Erythroblast (primary cell): ENCODE measurements around the gene EIF3C.
"Not testable (repeated sequence)": the region's sequence is repeated elsewhere in the genome, so short reads cannot be mapped to it uniquely, and the experiment has no call there.

Source experiments
- DNase-seq, 2 experiments: peaks; one replicate each; lab custom pipeline; 2025; lab: John Stamatoyannopoulos, UW

The EIF3C gene

GRCh38 chr16:28711220-28712083, at the start of gene EIF3C:
EIF3C (plus strand) TSS chr16:28711464; CDS start chr16:28711687, 223 bp downstream.
- not testable (repeated sequence) for DNase-seq

- not testable (repeated sequence) for DNase-seq
Observed at GRCh38 chr16:28666264-28666663, 45.0 kb upstream of the EIF3C start.

GRCh38 chr16:28667480-28667879, 43.8 kb upstream of the EIF3C start:
- not testable (repeated sequence) for DNase-seq

DNA sequence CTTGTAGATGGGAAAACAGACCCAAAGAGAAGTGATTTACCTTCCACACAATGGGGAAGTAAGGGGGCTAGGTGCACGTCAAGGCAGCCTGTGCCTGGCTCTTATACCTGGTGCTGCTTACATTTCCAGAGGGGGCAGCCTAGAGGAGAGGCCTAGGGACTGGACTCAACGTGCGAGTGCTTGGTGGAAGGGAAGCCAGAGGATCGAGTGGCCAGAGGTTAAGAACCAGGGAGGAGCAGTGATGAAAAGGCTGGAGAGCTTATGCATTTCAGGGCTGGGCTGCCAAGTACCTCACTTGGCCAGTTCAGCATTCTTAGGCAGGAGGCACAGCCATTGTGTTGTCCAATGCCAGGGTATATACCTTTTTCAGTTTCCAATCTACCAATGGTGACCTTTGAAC, 43.1 kb upstream of the EIF3C start:
- not testable (repeated sequence) for DNase-seq

DNA sequence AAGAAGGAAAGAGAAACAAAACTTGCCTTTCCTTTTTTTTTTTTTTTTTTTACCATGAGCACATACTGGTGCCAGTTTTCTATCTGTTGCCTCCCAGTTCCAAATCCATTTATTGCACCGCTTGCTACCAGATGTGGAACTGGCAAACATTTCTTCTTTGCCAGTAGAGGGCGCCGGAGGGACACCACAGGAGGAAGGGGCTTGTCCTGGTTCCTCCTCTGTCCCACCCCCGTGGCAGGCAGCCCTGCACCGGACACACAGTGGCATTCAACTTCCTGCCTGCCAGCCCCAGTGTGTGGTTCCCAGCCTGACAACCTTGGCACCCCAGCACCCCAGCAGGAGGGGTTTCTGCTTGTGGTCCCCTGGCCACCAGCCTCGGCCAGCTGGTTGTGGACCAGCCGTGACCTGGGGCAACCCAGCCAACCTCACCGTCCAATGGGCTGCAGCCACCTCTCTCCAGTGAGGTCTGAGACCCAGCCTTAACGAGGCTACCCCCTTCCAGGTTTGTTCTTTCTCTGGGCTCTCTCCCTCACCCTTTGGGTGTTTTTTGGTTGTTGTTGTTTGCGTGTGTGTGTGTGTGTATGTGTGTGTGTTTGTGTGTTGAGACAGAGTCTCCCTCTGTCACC, 22.8 kb upstream of the EIF3C start:
- DNase-seq = not testable (repeated sequence)

DNA sequence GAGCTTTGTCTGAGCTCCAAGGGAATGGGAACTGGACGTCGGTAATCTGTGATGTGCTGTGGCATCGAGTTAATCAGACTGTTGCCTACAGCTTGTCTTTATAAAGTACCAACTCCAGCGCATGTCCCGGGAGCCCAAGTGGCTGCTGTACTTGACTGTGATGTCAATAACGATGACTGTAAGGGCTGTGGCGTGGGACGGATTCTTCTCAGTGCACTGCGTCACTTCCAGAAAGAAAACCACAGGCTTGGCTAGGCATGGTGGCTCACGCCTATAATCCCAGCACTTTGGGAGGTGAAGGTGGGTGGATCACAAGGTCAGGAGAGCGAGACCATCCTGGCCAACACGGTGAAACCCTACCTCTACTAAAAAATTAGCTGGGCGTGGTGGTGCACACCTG, 21.8 kb upstream of the EIF3C start:
- DNase-seq = not testable (repeated sequence)

DNA sequence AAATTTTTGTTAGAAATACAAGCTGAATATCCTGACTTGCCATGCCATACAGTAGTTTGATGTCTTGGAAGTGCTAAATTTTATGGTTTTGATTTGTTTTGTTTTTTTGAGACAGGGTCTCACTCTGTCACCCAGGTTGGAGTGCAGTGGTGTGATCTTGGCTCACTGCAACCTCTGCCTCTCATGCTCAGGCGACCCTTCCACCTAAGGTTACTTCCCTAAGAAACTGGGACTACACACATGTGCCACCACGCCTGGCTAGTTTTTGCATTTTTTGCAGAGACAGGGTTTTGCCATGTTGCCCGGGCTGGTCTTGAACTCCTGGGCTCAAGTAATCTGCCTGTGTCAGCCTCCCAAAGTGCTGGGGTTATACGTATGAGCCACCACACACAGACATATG, 19.5 kb upstream of the EIF3C start:
- not testable (repeated sequence) for DNase-seq

- not testable (repeated sequence) for DNase-seq
Observed at GRCh38 chr16:28693257-28693950, 17.9 kb upstream of the EIF3C start.

GRCh38 chr16:28699792-28700191, 11.5 kb upstream of the EIF3C start:
- DNase-seq = not testable (repeated sequence)

DNA sequence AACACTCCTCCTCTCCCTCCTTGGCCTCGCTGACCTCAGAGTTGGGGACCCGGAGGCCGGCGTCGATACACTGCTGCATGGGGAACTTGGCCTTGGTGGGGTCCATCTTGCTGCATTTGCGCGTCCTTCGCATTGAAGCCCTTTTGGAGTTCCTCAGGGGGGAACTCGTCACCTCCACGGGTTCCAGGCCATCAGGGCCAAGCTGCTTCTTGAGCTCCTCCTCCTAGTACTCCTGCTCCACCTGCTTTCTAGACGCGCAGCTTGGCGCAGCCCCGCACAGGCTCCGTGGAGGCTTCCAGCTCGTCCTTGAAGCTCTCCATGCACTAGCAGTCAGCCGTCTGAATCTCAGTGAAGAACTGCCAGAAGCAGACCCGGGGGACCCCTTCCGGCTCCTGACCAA, 10.9 kb upstream of the EIF3C start:
- DNase-seq = not testable (repeated sequence)

- DNase-seq = not testable (repeated sequence)
Observed at GRCh38 chr16:28701384-28701783, 9.9 kb upstream of the EIF3C start.

DNA sequence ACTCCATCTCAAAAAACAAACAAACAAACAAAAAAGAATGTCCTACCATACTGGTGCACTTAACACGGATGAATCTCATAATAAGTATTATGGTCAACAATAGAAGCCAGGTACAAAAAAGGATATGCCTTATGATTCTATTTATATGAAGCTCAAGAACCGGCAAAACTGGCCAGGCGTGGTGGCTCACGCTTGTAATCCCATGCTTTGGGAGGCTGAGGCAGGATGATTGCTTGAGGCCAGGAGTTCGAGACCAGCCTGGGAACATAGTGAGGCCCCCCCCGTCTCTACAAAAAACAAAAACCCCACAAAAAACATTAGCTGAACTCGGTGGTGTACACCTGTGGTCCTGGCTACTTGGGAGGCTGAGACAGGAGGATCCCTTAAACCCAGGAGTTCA, 7.0 kb upstream of the EIF3C start:
- not testable (repeated sequence) for DNase-seq

DNA sequence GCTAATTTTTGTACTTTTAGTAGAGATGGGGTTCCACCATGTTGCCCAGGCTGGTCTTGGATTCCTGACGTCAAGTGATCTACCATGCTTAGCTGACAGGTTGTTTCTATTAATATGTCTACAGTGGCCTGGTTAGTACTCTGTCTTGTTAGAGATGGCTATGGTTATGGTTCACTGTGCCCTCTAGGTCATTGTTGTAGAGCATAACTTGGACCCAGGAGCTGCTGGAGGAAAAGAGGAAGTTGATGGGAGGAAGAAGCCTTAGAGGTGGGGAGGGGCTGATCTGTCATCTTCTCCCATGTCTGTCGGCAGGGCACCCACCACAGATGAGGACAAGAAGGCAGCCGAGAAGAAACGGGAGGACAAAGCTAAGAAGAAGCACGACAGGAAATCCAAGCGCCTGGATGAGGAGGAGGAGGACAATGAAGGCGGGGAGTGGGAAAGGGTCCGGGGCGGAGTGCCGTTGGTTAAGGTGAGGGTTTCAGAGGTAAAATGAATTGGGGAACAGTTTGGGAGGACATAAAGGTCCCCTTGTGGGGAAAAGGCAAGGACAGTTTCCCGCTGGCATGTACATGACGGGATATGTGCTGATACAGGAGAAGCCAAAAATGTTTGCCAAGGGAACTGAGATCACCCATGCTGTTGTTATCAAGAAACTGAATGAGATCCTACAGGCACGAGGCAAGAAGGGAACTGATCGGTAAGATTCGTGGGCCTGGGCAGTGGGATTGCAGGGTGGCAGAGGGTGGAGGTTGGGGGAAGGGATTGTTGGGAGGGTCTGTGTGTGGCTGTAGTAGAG, 11.8 kb downstream of the EIF3C start:
- not testable (repeated sequence) for DNase-seq

GRCh38 chr16:28731253-28731652, 20.0 kb downstream of the EIF3C start:
- DNase-seq = not testable (repeated sequence)

DNA sequence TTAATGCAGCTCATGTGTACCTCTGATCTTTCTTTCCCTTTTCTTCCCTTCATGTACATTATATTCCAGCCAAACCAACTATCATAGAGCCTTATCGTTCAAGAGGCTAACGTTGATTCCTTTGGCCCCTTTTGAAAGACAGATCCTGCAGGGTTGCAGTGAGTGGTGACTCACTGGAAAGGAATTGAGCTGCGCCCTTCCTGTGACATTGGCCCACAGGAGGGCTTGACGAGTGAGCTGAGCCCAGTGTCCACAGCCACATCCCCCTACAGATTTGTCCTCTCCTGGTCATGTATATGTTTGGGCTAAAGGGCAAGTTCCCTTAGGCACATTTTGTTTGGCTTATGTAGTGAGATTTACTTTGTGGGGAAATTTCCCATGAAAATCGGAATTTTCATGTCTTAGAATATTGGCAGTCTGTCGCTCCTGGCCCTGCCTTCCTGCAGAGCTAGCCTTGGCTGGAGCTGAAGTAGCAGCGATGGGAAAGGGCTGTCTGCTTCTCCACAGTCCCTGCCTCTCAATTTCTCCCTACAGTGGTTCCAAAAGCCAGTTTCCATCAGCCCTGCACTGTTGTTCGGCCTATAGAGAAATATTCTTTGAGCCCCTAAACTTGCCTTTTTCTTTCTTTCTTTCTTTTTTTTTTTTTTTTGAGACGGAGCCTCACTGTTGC, 21.3 kb downstream of the EIF3C start:
- not testable (repeated sequence) for DNase-seq

DNA sequence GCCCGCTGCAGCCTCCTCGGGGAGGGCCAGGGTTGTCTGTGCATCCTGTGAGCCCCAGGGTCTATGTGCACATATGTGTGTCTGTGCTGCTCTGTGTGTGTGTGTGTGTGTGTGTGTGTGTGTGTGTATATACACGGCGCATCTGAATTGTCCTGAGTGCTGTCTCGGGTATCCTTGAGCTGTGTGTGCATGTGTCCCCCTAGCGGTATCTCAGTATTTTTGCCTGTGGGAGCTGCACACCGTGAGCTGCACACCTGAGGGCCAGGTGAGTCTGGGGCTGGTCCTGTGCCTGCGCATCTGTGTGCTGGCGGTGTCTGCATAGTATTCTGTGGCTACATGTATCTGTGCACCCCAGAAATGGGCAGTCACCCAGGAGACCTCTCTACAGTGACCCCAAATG, 28.5 kb downstream of the EIF3C start:
- not testable (repeated sequence) for DNase-seq

DNA sequence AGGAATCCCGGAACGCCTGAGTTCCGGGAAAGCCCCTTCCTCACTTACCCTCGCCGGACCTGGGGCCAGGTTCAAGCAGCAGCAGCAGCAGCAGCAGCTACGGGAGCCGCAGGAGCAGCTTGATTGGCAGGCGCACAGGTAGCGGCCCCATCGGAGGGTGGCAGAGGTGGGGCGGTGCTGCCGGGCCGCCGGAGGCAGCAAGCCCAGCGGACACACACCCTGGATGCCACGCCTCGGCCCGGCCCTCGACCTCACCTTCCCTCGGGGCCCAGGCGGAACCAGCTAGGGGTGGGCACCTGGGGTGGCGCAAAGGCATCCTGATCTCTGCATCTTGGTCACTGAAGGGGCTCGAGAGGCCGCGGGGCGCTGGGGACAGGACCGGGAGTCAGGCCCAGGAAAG, 29.4 kb downstream of the EIF3C start:
- not testable (repeated sequence) for DNase-seq

DNA sequence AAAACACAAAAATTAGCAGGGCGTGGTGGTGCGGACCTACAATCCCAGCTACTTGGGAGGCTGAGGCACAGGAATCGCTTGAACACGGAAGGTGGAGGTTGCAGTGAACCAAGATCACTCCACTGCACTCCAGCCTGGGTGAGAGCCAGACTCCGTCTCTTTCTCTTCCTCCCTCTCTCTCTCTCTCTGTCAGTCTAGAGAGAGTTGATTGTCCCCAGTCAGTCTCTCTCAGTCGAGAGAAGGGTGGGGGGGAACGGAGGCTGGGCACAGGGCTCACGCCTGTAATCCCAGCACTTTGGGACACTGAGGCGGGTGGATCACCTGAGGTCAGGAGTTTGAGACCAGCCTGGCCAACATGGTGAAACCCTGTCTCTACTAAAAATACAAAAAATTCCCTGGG, 30.0 kb downstream of the EIF3C start:
- DNase-seq = not testable (repeated sequence)

DNA sequence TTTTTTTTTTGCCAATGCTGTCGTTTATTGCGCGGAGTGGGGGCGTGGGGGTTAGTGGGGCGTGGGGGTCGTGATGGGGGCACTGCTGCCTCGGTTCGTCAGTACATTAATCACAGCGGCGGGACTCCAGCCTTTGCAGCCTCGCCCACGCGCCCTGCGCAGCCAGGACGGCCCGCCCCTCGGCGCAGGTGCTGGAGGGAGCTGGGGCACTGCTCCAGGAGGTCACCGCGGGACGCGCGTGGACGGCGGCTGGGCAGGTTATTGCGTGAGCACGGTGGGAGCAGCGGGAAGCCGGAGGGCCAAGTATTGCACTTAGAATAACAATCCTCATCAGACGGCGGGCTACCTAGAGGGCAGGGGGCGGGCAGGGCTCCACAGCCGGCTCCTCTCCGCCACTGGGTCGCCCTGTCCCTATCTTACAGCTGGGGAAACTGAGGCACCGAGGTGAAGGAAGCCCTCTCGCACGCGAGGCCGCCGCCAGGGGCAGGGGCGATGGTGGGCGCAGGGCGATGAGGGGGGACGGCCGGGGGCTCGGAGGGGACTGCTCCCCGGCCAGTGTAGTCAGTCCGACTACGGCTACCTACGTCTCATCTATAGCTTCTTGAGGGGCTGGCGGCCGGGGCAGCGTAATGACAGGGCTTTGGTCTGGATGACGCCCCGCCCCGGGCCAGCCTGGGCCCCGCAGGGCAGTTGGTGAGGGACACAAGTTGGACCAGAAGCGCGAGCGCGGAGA, 35.5 kb downstream of the EIF3C start:
- DNase-seq = not testable (repeated sequence)

DNA sequence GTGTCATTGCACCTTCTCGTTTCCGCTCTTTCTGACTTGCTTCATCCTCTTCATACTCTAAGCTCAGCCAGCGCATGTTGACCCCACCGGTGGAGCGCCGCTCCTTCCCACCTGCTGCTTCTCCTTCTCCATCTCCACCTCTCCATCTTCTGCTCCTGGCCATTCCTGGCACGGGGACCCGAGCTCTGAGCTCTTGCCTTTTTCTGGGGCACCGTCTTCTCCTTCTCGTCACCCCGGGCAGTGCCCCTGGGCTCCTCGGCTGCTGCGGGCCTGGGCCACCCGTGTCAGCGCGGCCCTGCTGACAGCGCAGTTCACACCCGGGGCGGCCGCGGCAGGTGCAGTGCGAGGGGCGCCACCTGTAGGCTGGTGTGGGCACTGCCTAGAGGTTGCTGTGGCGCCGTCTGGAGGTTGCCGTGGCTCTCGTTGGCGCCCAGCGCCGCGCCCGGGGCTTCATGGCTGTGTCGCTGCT, 38.8 kb downstream of the EIF3C start:
- DNase-seq = not testable (repeated sequence)
